Panc1 (cell line): Measurements from ENCODE around the gene CDC42EP4.
"Not testable (repeated sequence)": the region's sequence is repeated elsewhere in the genome, so short reads cannot be mapped to it uniquely, and the experiment has no call there.

Experiments used
- SIN3A ChIP-seq: IDR thresholded peaks from 2 replicates; pipeline ENCODE4 v1.6.1; 2012; ENCODE audit warnings: low read depth, mild to moderate bottlenecking, low read length, moderate library complexity, borderline replicate concordance; ENCODE audit not compliant: insufficient read depth
- TF ChIP-seq, protein P1 (sequence below): fragments of 450-650 bp; IDR thresholded peaks from 2 replicates; pipeline ENCODE4 v1.5.1; 2017; ENCODE audit warnings: mild to moderate bottlenecking
- TF ChIP-seq, protein P2 (sequence below), 2 experiments: IDR thresholded peaks; 2 replicates each; pipeline ENCODE4 v1.6.1; 2011 to 2012; ENCODE audit warnings: low read depth in 2 of 2, control low read depth in 1 of 2, low read length in 1 of 2, mild to moderate bottlenecking in 1 of 2, moderate library complexity in 1 of 2; ENCODE audit not compliant: insufficient read depth in 1 of 2

DNA sequence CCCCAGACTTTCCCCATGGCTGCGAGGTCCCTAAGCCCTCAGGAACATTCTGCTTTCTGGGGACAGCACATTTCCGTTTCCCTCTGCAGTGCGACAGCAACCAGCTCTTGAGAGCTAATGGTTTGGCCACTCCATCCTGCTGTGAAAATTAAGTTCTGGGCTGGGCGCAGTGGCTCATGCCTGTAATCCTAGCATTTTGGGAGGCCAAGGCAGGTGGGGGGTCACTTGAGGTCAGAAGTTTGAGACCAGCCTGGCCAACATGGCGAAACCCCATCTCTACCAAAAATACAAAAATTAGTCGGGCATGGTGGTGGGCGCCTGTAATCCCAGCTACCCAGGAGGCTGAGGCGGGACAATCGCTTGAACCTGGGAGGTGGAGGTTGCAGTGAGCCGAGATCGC is 1.1 kb upstream of the CDC42EP4 start:
- TF ChIP-seq, protein P1, sequence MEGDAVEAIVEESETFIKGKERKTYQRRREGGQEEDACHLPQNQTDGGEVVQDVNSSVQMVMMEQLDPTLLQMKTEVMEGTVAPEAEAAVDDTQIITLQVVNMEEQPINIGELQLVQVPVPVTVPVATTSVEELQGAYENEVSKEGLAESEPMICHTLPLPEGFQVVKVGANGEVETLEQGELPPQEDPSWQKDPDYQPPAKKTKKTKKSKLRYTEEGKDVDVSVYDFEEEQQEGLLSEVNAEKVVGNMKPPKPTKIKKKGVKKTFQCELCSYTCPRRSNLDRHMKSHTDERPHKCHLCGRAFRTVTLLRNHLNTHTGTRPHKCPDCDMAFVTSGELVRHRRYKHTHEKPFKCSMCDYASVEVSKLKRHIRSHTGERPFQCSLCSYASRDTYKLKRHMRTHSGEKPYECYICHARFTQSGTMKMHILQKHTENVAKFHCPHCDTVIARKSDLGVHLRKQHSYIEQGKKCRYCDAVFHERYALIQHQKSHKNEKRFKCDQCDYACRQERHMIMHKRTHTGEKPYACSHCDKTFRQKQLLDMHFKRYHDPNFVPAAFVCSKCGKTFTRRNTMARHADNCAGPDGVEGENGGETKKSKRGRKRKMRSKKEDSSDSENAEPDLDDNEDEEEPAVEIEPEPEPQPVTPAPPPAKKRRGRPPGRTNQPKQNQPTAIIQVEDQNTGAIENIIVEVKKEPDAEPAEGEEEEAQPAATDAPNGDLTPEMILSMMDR = not testable (repeated sequence)
- TF ChIP-seq SIN3A = not testable (repeated sequence)
- TF ChIP-seq, protein P2, sequence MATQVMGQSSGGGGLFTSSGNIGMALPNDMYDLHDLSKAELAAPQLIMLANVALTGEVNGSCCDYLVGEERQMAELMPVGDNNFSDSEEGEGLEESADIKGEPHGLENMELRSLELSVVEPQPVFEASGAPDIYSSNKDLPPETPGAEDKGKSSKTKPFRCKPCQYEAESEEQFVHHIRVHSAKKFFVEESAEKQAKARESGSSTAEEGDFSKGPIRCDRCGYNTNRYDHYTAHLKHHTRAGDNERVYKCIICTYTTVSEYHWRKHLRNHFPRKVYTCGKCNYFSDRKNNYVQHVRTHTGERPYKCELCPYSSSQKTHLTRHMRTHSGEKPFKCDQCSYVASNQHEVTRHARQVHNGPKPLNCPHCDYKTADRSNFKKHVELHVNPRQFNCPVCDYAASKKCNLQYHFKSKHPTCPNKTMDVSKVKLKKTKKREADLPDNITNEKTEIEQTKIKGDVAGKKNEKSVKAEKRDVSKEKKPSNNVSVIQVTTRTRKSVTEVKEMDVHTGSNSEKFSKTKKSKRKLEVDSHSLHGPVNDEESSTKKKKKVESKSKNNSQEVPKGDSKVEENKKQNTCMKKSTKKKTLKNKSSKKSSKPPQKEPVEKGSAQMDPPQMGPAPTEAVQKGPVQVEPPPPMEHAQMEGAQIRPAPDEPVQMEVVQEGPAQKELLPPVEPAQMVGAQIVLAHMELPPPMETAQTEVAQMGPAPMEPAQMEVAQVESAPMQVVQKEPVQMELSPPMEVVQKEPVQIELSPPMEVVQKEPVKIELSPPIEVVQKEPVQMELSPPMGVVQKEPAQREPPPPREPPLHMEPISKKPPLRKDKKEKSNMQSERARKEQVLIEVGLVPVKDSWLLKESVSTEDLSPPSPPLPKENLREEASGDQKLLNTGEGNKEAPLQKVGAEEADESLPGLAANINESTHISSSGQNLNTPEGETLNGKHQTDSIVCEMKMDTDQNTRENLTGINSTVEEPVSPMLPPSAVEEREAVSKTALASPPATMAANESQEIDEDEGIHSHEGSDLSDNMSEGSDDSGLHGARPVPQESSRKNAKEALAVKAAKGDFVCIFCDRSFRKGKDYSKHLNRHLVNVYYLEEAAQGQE (IDR thresholded peaks at IDR 0.05; ENCODE audit: insufficient read depth in 1 of 2, low read depth in 2 of 2, low read length in 1 of 2) = not testable (repeated sequence)
